ENCODE data around the gene MEN1. TPM values are rescaled to one million over a fixed set of nuclear protein-coding genes. Genes with fewer than 3 reads are reported as not detected.

Gene MEN1
- total and polyA plus RNA-seq, 4 donors, result 9.1 to 18.8 (median 16.3) TPM

DNA sequence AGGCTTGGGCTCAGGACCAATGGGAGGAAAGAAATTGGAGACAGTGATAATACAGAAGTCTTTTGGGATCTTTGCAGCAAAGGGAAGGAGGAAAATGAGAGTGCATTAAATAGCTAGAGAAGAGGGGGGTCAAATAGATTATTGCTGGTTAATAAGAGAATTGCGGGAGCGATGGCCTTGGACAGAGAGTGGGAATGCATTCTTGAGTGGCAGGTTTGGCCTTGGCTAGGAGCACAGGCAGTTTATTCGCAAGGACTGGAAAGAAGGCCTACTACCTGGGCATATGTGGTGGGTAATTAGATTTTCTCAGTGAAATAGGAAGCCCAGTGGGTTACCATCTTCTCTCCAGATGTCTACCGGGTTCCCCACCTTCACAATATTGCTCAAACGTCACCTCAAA is 3.5 kb upstream of the MEN1 start:
- Histone ChIP-seq H3K9me3 (ENCODE audit: control insufficient read depth, low read length) (no peaks in the 10 kb centered on the region), H3K36me3 (ENCODE audit: control insufficient read depth in 1 of 2, insufficient read depth in 2 of 2, low read length in 1 of 2) (no peaks in the 10 kb centered on the region), H3K4me1 (ENCODE audit: control insufficient read depth in 1 of 2, insufficient read depth in 2 of 2, low read length in 2 of 2) (no peaks in the 10 kb centered on the region), H3K27ac (ENCODE audit: low read depth in 1 of 2, low read length in 2 of 2) (no peak overlapping the region), H3K4me3 (ENCODE audit: low read length in 2 of 2) (no peak overlapping the region), H3K27me3 (ENCODE audit: control insufficient read depth in 1 of 2, insufficient read depth in 2 of 2, low read length in 1 of 2) (no peaks in the 10 kb centered on the region)
- no peak for ATAC-seq (ENCODE audit: low FRiP score)
- 88 to 90% methylated on average over 5 of the region's 5 CpGs for WGBS, 2 donors
- intact Hi-C loops (cut with DNase I), result no loop called here
- no peak for DNase-seq

DNA sequence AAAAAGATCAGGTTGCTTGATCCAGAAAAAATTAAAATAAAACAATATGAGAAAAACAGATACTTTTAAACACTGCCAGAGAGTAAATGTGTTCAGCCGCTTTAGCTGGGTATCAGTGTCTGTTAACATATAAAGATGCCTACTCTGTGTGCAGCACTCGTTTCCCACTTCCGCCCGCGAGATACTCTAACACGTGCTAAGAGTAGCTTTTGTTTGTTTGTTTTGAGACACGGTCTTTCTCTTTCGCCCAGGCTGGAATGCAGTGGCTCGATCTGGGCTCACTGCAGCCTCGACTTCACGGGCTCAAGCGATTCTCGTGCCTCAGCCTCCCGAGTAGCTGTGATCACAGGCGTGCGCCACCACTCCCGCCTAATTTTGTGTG is 531 bp upstream of the MEN1 start:
- intact Hi-C loops (cut with DNase I), result no loop called here
- Histone ChIP-seq H3K27ac (ENCODE audit: low read depth in 1 of 2, low read length in 2 of 2) (no peak overlapping the region), H3K36me3 (ENCODE audit: control insufficient read depth in 1 of 2, insufficient read depth in 2 of 2, low read length in 1 of 2) (no peaks in the 10 kb centered on the region), H3K27me3 (ENCODE audit: control insufficient read depth in 1 of 2, insufficient read depth in 2 of 2, low read length in 1 of 2) (no peaks in the 10 kb centered on the region), H3K4me3 (ENCODE audit: low read length in 2 of 2) (peak overlapping the region in 1 of 2 donors; percentile 15), H3K9me3 (ENCODE audit: control insufficient read depth, low read length) (no peaks in the 10 kb centered on the region), H3K4me1 (ENCODE audit: control insufficient read depth in 1 of 2, insufficient read depth in 2 of 2, low read length in 2 of 2) (no peaks in the 10 kb centered on the region)
- WGBS, 2 donors, result 42 to 45% methylated on average over 17 of the region's 17 CpGs
- DNase-seq (no peak), ATAC-seq (ENCODE audit: low FRiP score) (no peak)

DNA sequence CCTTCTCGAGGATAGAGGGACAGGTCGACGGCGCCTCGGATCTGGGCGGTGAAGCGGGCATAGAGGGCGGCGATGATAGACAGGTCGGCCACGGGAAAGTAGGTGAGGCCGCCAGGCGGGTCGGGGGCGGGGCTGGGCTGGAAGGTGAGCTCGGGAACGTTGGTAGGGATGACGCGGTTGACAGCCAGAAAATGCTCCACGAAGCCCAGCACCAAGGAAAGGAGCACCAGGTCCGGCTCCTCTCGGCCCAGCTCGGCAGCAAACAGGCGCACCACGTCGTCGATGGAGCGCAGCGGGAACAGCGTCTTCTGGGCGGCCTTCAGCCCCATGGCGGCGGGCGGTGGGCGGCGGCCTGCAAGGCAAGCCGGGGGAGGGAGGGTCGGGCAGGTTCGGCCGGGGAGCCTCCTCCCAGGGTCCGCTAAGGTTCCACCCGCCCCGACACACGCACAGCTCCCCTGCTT is 540 bp downstream of the MEN1 start:
- Histone ChIP-seq H3K4me1 (ENCODE audit: control insufficient read depth in 1 of 2, insufficient read depth in 2 of 2, low read length in 2 of 2) (no peaks in the 10 kb centered on the region), H3K27ac (ENCODE audit: low read depth in 1 of 2, low read length in 2 of 2) (no peak overlapping the region), H3K9me3 (ENCODE audit: control insufficient read depth, low read length) (no peaks in the 10 kb centered on the region), H3K4me3 (ENCODE audit: low read length in 2 of 2) (peak overlapping the region; percentile 63 to 86), H3K27me3 (ENCODE audit: control insufficient read depth in 1 of 2, insufficient read depth in 2 of 2, low read length in 1 of 2) (no peaks in the 10 kb centered on the region), H3K36me3 (ENCODE audit: control insufficient read depth in 1 of 2, insufficient read depth in 2 of 2, low read length in 1 of 2) (no peaks in the 10 kb centered on the region)
- DNase-seq (no peak), ATAC-seq (ENCODE audit: low FRiP score) (peak; percentile 24)
- 2 to 3% methylated on average over 40 to 44 of the region's 44 CpGs for WGBS, 2 donors
- intact Hi-C loops (cut with DNase I), result no loop called here

DNA sequence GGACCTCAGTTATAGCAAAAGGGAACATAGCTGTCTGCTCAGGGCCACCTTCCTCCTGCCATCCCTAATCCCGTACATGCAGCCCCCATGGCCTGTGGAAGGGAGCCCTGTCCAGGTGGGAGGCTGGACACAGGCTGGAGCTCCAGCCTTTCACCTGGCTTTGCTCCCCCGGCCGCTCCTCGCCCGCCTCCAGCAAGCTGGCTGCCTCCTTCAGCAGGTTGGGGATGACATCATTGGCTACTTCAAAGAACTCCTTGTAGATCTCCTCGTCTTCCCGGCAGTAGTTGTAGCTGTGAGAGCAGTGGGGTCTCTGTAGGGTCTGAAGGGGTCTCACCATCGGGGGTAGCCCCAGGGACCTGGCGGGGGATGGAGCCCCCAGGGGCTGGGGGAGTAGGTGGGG is 4.9 kb downstream of the MEN1 start:
- no peak for DNase-seq
- Histone ChIP-seq H3K4me1 (ENCODE audit: control insufficient read depth in 1 of 2, insufficient read depth in 2 of 2, low read length in 2 of 2) (no peaks in the 10 kb centered on the region), H3K4me3 (ENCODE audit: low read length in 2 of 2) (no peak overlapping the region), H3K9me3 (ENCODE audit: control insufficient read depth, low read length) (no peaks in the 10 kb centered on the region), H3K36me3 (ENCODE audit: control insufficient read depth in 1 of 2, insufficient read depth in 2 of 2, low read length in 1 of 2) (no peaks in the 10 kb centered on the region), H3K27me3 (ENCODE audit: control insufficient read depth in 1 of 2, insufficient read depth in 2 of 2, low read length in 1 of 2) (no peaks in the 10 kb centered on the region), H3K27ac (ENCODE audit: low read depth in 1 of 2, low read length in 2 of 2) (no peak overlapping the region)
- intact Hi-C loops (cut with DNase I), result no loop called here
- 89 to 91% methylated on average over 9 of the region's 9 CpGs for WGBS, 2 donors
- no peak for ATAC-seq (ENCODE audit: low FRiP score)

DNA sequence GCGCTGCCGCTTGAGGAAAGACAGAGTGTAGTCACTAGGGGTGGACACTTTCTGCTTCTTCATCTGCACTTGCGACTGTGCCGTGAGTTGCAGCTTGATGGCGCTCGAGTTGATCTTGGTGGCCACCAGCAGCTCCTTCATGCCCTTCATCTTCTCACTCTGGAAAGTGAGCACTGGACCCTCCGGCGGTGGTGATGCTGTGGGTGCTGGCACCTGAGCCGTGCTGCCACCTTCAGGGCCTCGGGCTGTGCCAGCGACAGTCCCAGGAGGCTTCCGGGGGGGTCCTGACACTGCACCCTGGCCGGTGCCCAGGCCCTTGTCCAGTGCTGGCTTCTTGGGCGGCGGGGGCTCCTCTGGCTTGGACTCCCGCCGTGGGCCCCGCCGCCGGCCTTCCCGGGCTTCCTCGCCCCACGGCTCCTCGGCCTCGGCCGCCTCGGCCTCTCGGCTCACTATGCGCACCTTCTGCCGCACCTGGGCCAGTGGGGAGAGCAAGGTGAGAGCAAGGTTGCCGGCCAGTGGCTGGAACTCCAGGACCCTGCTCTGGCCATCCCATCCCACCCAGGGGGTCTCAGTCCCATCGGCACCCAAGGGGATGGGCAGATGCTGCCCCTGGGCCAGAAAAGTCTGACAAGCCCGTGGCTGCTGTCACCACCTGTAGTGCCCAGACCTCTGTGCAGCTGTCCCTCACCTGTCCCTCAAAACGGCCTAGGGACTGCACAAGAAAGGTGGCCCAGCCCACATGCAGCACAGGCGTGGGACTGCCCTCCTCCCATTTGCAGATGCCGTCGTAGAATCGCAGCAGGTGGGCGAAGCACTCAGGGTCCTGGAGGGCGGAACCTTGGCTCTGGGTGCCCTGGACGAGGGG is 5.8 kb downstream of the MEN1 start:
- intact Hi-C loops (cut with DNase I), result no loop called here
- 86 to 91% methylated on average over 30 to 41 of the region's 41 CpGs for WGBS, 2 donors
- Histone ChIP-seq H3K27ac (ENCODE audit: low read depth in 1 of 2, low read length in 2 of 2) (no peak overlapping the region), H3K4me1 (ENCODE audit: control insufficient read depth in 1 of 2, insufficient read depth in 2 of 2, low read length in 2 of 2) (no peaks in the 10 kb centered on the region), H3K36me3 (ENCODE audit: control insufficient read depth in 1 of 2, insufficient read depth in 2 of 2, low read length in 1 of 2) (no peaks in the 10 kb centered on the region), H3K9me3 (ENCODE audit: control insufficient read depth, low read length) (no peaks in the 10 kb centered on the region), H3K4me3 (ENCODE audit: low read length in 2 of 2) (no peak overlapping the region), H3K27me3 (ENCODE audit: control insufficient read depth in 1 of 2, insufficient read depth in 2 of 2, low read length in 1 of 2) (no peaks in the 10 kb centered on the region)
- DNase-seq (no peak), ATAC-seq (ENCODE audit: low FRiP score) (no peak)

DNA sequence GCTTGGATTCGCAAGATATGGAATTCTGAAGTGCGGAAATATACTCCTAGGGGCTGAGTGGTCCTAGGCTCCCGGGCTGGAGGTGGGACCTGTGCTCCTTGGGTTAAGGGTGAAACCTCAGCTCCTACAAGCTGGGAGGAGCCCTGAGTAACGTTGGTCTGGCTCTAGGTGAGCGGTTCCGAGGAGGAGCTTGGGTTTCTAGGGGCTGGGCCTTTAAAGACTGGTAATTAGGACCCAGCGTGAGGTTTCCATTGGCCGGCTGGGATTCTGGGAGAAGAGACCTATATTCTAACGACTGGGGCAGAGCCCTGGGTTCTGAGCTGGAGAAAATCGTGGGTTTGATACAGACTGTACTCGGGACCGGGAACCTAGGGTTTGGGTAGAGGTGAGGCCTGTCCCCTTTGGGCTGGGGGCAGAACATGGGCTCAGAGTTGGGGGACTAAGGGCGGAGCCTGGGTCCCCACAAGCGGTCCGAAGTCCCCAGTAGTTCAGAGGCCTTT is 6.5 kb downstream of the MEN1 start:
- intact Hi-C loops (cut with DNase I), result no loop called here
- ATAC-seq (ENCODE audit: low FRiP score) (no peak), DNase-seq (no peak)
- 33 to 34% methylated on average over 15 of the region's 15 CpGs for WGBS, 2 donors
- Histone ChIP-seq H3K36me3 (ENCODE audit: control insufficient read depth in 1 of 2, insufficient read depth in 2 of 2, low read length in 1 of 2) (no peaks in the 10 kb centered on the region), H3K27ac (ENCODE audit: low read depth in 1 of 2, low read length in 2 of 2) (peak overlapping the region; percentile 34 to 61), H3K27me3 (ENCODE audit: control insufficient read depth in 1 of 2, insufficient read depth in 2 of 2, low read length in 1 of 2) (no peaks in the 10 kb centered on the region), H3K4me3 (ENCODE audit: low read length in 2 of 2) (peak overlapping the region; percentile 5 to 21), H3K4me1 (ENCODE audit: control insufficient read depth in 1 of 2, insufficient read depth in 2 of 2, low read length in 2 of 2) (no peaks in the 10 kb centered on the region), H3K9me3 (ENCODE audit: control insufficient read depth, low read length) (no peaks in the 10 kb centered on the region)

DNA sequence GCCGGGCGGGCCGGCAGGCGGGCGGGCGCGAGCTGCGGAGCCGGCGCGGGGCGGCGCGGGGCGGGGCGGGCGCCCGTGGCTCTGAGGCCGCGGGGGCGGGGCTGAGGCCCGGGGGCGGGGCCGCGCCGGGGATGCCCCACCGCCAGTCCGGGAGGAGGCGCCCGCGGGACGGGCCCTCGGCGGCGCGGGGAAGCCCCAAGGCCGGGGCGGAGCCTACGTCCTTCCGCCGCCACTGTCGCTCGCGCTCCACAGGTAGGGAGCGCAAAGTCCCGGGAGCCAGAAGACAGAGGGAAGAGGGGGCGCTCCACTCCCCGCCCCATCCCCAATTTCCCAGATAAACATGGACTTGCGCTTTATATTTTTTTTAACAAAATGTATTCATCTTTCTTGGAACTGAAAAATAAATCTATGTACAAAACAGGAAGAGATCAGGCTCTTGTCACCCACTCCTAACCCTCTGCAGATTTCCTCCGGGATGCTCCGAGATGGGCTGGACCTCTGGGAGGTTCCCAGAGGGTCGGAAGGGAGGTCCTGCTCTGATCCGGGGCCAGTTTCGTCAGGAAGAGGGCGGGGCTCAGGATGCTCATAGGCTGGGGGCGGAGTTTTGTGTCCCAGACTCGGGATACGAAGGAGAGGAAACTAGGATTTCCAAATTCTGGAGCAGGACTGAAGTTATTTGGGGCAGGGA is 7.0 kb downstream of the MEN1 start, which contains the start of gene MAP4K2:
Gene MAP4K2, minus strand, starts transcription at position 57 of the 688 bp plus-strand sequence. CDS start 65 bp downstream, outside the sequence.
- Histone ChIP-seq H3K4me3 (ENCODE audit: low read length in 2 of 2) (peak within 1 kb of the TSS; percentile 44 to 56), H3K36me3 (ENCODE audit: control insufficient read depth in 1 of 2, insufficient read depth in 2 of 2, low read length in 1 of 2) (no peaks in the 10 kb centered on the region), H3K4me1 (ENCODE audit: control insufficient read depth in 1 of 2, insufficient read depth in 2 of 2, low read length in 2 of 2) (no peaks in the 10 kb centered on the region), H3K27ac (ENCODE audit: low read depth in 1 of 2, low read length in 2 of 2) (peak within 1 kb of the TSS; percentile 34 to 61), H3K9me3 (ENCODE audit: control insufficient read depth, low read length) (no peaks in the 10 kb centered on the region), H3K27me3 (ENCODE audit: control insufficient read depth in 1 of 2, insufficient read depth in 2 of 2, low read length in 1 of 2) (no peaks in the 10 kb centered on the region)
- intact Hi-C loops (cut with DNase I), result no loop called here
- WGBS, 2 donors, result 1% methylated on average over 39 to 58 of the region's 58 CpGs
- peak; percentile 92 for ATAC-seq (ENCODE audit: low FRiP score)
- peak; percentile 92 to 95 for DNase-seq

DNA sequence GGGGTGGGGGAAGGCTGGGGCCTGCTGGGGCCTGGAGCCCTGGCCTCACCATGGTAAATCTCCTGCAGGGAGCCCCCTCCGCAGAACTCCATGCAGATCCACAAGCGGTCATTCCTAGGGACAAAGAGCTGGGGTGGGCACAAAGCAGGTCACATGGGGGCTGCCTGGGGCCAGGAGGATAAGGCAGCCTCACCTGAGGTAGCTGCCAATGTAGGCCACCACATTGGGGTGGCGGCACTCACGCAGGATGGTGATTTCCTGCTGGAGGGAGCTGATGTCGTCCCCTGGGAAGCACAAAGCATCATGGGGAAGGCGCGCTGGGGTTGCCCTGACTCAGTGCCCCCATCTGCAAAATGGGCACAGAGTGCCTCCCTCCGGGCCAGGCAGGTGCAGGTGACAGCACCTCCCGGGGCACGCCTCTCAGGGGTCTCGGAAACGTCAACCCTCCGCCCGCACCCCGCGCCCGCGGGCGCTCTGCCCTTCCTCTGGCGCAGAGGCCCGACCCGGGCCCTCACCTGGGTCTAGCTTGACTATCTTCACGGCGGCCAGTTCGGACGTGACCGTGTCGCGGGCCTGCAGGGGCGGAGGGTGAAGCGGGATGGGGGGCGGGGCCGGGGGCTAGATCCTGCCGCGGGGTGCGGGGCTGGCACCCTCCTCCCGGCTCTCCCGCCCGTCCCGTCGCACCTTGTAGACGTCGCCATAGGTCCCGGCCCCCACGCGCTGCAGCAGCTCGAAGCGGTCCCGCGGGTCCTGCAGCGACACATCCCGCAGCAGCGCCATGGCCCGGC is 7.8 kb downstream of the MEN1 start:
- WGBS, 2 donors, result 14 to 29% methylated on average over 26 to 54 of the region's 54 CpGs
- ATAC-seq (ENCODE audit: low FRiP score) (peak; percentile 1), DNase-seq (no peak)
- H3K4me3 ChIP-seq (ENCODE audit: low read length in 2 of 2), result peak overlapping the region; percentile 44 to 56
- no peaks in the 10 kb centered on the region for H3K4me1 ChIP-seq (ENCODE audit: control insufficient read depth in 1 of 2, insufficient read depth in 2 of 2, low read length in 2 of 2)
- no peaks in the 10 kb centered on the region for H3K9me3 ChIP-seq (ENCODE audit: control insufficient read depth, low read length)
- no peaks in the 10 kb centered on the region for H3K36me3 ChIP-seq (ENCODE audit: control insufficient read depth in 1 of 2, insufficient read depth in 2 of 2, low read length in 1 of 2)
- peak overlapping the region in 1 of 2 donors; percentile 45 for H3K27ac ChIP-seq (ENCODE audit: low read depth in 1 of 2, low read length in 2 of 2)
- intact Hi-C loops (cut with DNase I), result no loop called here
- H3K27me3 ChIP-seq (ENCODE audit: control insufficient read depth in 1 of 2, insufficient read depth in 2 of 2, low read length in 1 of 2), result no peaks in the 10 kb centered on the region

Measured in aorta (tissue), 5 donors.